HG03354 (cell line): ENCODE measurements around the gene FUT8.
A peak's percentile ranks its signal among the peaks of the same experiment; 100 is the strongest.
"Not testable (repeated sequence)": the region's sequence is repeated elsewhere in the genome, so short reads cannot be mapped to it uniquely, and the experiment has no call there.

Source experiments
- ATAC-seq: cut with Tn5 transposase; IDR thresholded peaks from one replicate; pipeline ENCODE4 v1.9.1; 2021; ENCODE audit warnings: mild to moderate bottlenecking; ENCODE audit not compliant: unreplicated experiment, poor library complexity, severe bottlenecking

The FUT8 gene

GRCh38 chr14:65661865-65662264 lies 249.3 kb downstream of the FUT8 start:
- ATAC-seq: no peak

DNA sequence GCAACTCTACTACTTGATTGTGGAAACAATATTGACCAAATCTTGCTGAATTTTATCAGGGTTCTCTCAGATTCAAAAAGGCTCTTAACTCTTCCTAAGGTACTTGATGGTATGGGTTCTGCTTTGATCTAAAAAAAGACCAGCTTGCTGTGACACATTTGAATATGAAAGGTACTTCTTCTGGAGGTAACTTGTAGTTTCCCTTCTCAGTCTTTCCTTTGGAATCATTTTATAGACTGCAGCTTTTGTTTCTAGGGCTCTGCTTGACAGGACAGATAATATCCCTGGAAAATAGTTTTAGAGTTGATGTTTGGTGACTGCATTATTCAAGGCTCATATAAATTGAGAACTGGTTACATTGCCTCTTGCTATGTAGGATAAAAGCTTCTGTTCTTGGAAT lies 251.9 kb downstream of the FUT8 start:
- ATAC-seq: no peak

GRCh38 chr14:65676361-65677014 lies 264.0 kb downstream of the FUT8 start:
- no peak for ATAC-seq

- ATAC-seq: no peak
Measured at GRCh38 chr14:65685572-65685971, 273.0 kb downstream of the FUT8 start.

DNA sequence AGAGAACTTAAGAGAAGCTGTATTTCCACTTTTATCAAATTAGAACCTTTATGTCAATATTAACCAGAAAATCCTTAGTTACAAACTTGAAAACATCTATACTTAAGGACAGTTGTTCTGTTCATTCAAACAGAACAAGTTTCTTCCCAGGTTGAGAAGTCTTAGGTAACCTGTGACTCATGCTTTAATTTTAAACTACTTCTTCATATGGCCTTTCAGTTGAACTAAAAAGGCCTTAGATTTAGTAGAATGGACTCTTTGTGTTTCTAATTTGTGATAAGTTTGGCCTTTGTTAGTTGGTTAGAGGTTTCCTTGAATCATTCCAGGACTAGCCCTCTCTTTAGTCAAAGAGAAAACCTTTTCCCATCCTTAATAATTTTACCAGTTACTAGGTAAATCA lies 274.2 kb downstream of the FUT8 start:
- ATAC-seq: no peak

GRCh38 chr14:65689070-65689469 lies 276.5 kb downstream of the FUT8 start:
- ATAC-seq: no peak

- not testable (repeated sequence) for ATAC-seq
Measured at GRCh38 chr14:65692566-65692965, 280.0 kb downstream of the FUT8 start.

- ATAC-seq: no peak
Measured at GRCh38 chr14:65696801-65697200, 284.3 kb downstream of the FUT8 start.

DNA sequence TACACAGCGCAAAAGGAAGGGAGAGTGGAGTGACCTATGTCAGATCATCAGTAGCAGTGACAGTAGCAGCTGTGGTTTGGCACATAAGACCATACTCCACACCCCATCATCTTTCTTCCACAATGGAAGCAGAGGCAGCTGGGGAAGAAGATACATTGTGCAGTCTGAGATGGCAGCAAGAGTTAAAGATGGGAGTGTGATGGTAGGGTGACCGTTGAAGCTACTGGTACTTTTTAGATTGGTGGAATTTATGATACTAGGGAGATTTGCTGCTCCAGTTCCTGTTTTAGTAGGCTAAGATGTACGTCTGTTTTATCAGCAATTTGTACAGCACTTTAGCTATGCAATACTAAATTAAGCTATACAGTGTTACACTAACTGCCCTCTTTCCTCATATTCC lies 291.0 kb downstream of the FUT8 start:
- no peak for ATAC-seq

DNA sequence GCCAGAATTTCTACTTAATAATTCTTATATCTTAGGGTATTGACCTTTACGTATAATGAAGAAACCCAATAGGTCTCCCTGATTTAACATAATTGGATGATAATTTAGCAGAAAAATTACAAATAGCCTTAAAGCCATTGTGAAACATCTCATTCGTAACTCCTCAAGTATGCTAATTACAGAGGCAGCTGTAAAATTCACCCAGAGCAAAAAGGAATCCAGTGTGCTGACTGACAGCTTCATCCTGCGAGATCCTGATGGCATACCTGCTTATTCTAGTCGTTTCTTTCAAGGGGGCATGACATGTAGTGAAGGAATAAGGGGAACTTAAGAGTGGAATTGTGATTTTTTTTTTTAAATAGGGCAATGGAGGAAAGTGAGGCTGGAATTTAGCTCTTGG lies 291.5 kb downstream of the FUT8 start:
- no peak for ATAC-seq

DNA sequence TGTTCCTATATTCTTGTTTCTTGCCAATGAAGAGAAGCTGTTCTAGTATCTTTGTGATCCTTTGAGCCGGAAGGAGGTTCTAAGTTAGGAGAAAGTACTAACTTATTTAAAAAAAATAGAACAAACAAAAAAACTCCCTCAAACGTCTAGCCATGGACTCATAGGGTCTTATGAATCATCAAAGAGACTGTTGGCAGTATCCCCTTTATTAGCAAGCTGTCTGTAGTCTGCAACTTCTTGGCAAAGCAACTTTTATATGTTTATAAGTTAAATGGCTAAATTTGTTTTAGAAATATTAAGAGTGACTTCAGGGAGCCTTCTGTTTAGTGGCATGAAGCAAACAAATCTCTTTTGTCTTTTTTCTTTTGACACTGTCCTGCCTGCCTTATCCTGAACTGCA lies 291.9 kb downstream of the FUT8 start:
- no peak for ATAC-seq

DNA sequence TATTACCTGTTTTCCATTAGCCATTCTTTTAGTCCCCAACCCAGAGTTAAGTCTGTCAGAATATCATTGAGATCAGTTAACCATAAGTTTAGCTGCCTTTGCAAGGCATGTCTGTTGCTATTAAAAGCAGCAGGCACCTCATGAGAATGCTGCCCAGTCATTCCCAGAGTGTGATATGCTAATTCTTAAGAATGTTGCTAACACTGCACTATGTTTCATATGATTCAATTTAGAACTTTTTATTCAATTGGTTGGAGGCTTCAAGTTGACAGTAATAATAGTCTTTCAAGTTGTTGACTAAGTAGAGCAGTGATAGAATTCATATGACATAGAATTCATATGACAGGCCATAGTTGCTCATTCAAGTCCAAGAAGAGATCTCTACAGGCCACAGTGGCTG lies 292.3 kb downstream of the FUT8 start:
- ATAC-seq: no peak

- ATAC-seq: no peak
Measured at GRCh38 chr14:65709576-65709975, 297.0 kb downstream of the FUT8 start.

DNA sequence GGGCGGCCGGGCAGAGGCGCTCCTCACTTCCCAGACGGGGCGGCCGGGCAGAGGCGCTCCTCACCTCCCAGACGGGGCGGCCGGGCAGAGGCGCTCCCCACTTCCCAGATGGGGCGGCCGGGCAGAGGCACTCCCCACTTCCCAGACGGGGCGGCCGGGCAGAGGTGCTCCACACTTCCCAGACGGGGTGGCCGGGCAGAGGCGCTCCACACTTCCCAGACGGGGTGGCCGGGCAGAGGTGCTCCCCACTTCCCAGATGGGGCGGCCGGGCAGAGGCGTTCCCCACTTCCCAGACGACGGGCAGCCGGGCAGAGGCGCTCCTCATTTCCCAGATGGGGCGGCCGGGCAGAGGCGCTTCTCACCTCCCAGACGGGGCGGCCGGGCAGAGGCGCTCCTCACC lies 304.3 kb downstream of the FUT8 start:
- not testable (repeated sequence) for ATAC-seq

DNA sequence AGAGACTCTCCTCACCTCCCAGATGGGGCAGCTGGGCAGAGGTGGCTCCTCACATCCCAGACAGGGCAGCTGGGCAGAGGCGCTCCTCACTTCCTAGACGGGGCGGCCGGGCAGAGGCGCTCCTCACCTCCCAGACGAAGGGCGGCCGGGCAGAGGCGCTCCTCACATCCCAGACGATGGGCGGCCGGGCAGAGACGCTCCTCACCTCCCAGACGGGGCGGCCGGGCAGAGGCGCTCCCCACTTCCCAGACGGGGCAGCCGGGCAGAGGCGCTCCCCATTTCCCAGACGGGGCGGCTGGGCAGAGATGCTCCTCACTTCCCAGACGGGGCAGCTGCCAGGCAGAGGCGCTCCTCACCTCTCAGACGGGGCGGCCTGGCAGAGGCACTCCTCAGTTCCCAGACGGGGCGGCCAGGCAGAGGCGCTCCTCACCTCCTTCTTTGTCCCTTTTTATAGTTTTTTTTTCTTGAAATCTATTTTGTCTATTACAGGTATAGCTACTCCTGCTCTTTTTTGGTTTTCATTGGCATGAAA lies 304.9 kb downstream of the FUT8 start:
- ATAC-seq: not testable (repeated sequence)

DNA sequence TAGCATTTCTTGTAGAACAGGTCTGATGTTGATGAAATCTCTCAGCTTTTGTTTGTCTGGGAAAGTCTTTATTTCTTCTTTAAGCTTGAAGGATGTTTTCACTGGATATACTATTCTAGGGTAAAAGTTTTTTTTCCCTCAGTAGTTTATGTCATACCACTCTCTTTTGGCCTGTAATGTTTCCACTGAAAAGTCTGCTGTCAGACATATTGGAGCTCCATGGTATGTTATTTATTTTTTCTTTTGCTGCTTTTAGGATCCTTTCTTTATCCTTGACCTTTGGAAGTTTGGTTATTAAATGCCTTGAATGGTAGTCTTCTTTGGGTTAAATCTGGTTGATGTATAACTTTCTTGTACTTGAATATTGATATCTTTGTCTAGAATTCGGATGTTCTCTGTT lies 306.1 kb downstream of the FUT8 start:
- ATAC-seq: no peak

DNA sequence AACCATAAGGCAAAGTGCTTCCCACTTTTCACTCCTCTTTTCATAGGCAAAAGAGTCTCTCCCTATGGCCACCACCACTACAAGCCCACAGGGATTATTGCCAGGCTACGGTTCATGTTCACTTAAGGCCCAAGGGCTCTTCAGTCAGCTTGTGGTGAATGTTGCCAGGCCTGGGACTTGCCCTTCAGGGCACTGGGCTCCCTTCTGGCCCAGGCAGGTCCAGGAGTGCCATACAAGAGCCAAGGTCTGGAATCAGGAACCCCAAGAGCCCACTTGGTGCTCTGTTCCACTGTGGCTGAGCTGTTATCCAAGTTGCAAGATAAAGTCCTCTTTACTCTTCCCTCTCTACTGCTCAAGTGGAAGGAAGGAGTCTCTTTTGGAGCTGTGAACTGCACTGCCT lies 307.6 kb downstream of the FUT8 start:
- no peak for ATAC-seq

DNA sequence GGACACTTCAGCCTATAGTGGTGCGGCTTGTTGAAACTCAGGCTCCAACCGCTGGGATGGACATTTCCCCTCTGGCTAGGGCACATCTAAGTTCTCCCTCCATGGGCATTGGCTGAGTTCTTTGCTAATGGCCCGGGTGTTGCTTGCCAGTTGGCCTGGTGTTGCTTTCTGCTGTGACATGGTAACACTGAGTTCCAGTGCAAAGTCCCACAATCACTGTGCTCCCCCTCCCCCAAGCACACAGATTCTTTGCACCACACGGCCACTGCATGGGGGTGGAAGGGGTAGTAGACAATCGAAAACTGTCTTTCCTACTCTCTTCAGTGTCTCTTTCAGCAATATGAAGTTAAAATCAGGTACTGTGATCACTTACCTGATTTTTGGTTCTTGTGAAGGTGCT lies 308.2 kb downstream of the FUT8 start:
- ATAC-seq: no peak

DNA sequence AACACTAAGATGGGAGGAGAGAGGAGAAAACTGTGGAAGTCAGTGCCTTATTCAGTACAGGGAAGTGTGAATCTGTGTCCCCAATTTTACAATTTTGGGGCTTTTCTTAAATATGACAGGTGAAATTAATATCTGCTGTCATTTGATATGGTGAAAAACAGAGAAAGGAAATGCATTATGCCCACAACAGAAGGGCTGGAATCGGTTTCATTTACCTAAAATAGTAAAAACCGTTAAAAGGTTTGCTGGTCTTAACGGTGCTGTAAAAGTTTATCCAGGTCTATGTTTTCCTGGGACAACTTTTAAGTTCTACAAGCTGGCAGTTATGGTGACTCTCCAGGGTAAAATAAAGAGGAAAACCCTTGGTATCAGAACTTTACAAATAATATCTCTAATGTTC lies 310.8 kb downstream of the FUT8 start:
- ATAC-seq: peak; percentile 42

GRCh38 chr14:65728604-65729003 lies 316.1 kb downstream of the FUT8 start:
- no peak for ATAC-seq

DNA sequence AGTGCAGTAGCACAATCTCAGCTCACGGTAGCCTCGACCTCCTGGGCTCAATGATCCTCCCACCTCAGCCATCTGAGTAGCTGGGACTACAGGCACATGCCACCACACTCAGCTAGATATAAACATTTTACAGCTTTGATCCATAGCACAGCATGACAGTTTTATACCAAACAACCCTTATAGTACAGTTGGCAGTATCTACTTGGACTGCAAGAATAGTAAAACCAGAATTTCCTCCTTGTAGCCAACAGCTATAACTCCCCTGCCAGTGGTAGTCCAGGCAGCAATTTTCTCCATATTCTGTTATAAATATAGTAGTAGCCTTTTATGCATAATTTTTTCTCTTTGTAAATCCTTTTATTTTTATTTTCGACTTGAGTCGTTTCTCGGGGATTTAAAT lies 317.0 kb downstream of the FUT8 start:
- ATAC-seq: no peak

DNA sequence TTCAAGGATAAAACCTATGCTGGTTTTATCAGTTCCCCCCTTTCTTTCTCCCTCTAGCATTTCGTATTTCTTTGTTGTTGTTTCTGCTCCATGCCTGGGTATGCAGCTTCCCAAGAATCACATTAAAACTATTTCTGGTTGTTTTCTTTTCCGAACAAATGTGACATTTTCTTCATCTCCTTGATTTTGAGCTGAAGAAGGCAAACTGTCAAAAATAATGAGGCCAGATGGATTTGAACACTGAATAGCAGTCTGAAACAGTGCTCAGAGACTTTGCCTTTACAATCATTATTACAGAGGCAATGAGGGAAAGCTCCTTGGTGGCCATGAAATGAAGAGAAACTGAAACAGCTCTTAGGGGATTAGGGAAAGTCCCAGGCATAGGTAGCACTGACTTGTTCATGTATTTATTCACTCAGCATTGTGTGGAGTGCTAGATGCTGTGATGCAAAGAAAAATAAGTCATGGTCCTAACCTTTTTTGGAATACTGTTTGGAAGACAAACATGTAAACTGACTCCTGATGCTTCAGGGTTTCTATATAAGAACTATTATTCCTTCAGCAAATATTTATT lies 319.5 kb downstream of the FUT8 start:
- peak; percentile 99 for ATAC-seq
